Loucy (cell line): ENCODE data around the gene RDH8.

Experiments
- H2AFZ ChIP-seq: fragments of 200-600 bp; sonication (generic); 2 replicates; pipeline ENCODE4 v1.6.0; 2016; ENCODE audit warnings: antibody characterized with exemption, mild to moderate bottlenecking, low read length, moderate library complexity
- H3F3A ChIP-seq: fragments of 200-600 bp; 2 replicates; pipeline ENCODE4 v1.6.0; 2016; ENCODE audit warnings: antibody characterized with exemption, low read depth, mild to moderate bottlenecking
- H3K27me3 ChIP-seq: fragments of 200-600 bp; sonication (generic); 2 replicates; pipeline ENCODE4 v1.6.1; 2014; ENCODE audit warnings: low read length, mild to moderate bottlenecking; ENCODE audit not compliant: insufficient read depth, poor library complexity, severe bottlenecking
- H3K36me3 ChIP-seq: fragments of 200-600 bp; sonication (generic); 2 replicates; pipeline ENCODE4 v1.6.1; 2016; ENCODE audit warnings: low read length; ENCODE audit not compliant: insufficient read depth
- H3K4me1 ChIP-seq: fragments of 200-600 bp; sonication (generic); 2 replicates; pipeline ENCODE4 v1.5.1; 2014; ENCODE audit warnings: low read length, mild to moderate bottlenecking; ENCODE audit not compliant: insufficient read depth, poor library complexity, severe bottlenecking
- H3K4me2 ChIP-seq: fragments of 200-600 bp; sonication (generic); 2 replicates; pipeline ENCODE4 v1.6.0; 2014; ENCODE audit warnings: antibody characterized with exemption, low read length, low read depth, mild to moderate bottlenecking; ENCODE audit not compliant: poor library complexity, severe bottlenecking
- H3K4me3 ChIP-seq: fragments of 200-600 bp; sonication (generic); 2 replicates; pipeline ENCODE4 v1.5.1; 2014; ENCODE audit warnings: low read length, mild to moderate bottlenecking, mixed read lengths; ENCODE audit not compliant: poor library complexity, severe bottlenecking
- H3K79me2 ChIP-seq: fragments of 200-600 bp; sonication (generic); 2 replicates; pipeline ENCODE4 v1.6.1; 2014; ENCODE audit warnings: low read length; ENCODE audit not compliant: insufficient read depth
- H3K9ac ChIP-seq: fragments of 200-600 bp; sonication (generic); 2 replicates; pipeline ENCODE4 v1.6.0; 2014; ENCODE audit warnings: mild to moderate bottlenecking, low read depth, low read length, moderate library complexity; ENCODE audit not compliant: poor library complexity, severe bottlenecking
- H3K9me2 ChIP-seq: fragments of 200-600 bp; sonication (generic); replicated peaks from 2 replicates; pipeline ENCODE4 v1.6.1; 2016; ENCODE audit warnings: low read depth, low read length, mixed read lengths
- H3K9me3 ChIP-seq: fragments of 200-600 bp; sonication (generic); 2 replicates; pipeline ENCODE4 v1.6.1; 2014; ENCODE audit warnings: mild to moderate bottlenecking, antibody characterized with exemption, low read length, low read depth; ENCODE audit not compliant: insufficient read depth
- H4K20me1 ChIP-seq: fragments of 200-600 bp; sonication (generic); 2 replicates; pipeline ENCODE4 v1.6.0; 2014; ENCODE audit warnings: antibody characterized with exemption, low read length, mild to moderate bottlenecking; ENCODE audit not compliant: insufficient read depth, poor library complexity, severe bottlenecking
- CTCF ChIP-seq: fragments of 200-600 bp; sonication (generic); conservative IDR thresholded peaks from 2 replicates; pipeline ENCODE4 v1.5.1; 2014; ENCODE audit warnings: mild to moderate bottlenecking, antibody characterized with exemption, low read length
- EZH2phosphoT487 ChIP-seq: fragments of 200-600 bp; IDR thresholded peaks from 2 replicates; pipeline ENCODE4 v1.6.1; 2018; ENCODE audit warnings: antibody characterized with exemption, mild to moderate bottlenecking, moderate library complexity, borderline replicate concordance

Gene RDH8

GRCh38 chr19:10018786-10019185 lies 5.5 kb downstream of the RDH8 start:
- H4K20me1 ChIP-seq, result no peaks in the 10 kb centered on the region
- H3K4me2 ChIP-seq, result no peak overlapping the region
- H3K9me3 ChIP-seq, result no peaks in the 10 kb centered on the region
- no peaks in the 10 kb centered on the region for H3K36me3 ChIP-seq
- H3K27me3 ChIP-seq, result no peaks in the 10 kb centered on the region
- no peak overlapping the region for H2AFZ ChIP-seq
- H3K4me1 ChIP-seq, result no peaks in the 10 kb centered on the region
- H3F3A ChIP-seq, result no peaks in the 10 kb centered on the region
- H3K9ac ChIP-seq, result no peak overlapping the region
- TF ChIP-seq EZH2phosphoT487, result no peak
- no peak for TF ChIP-seq CTCF
- no peaks in the 10 kb centered on the region for H3K9me2 ChIP-seq
- no peaks in the 10 kb centered on the region for H3K79me2 ChIP-seq
- no peak overlapping the region for H3K4me3 ChIP-seq

- Histone ChIP-seq H3K79me2 (no peaks in the 10 kb centered on the region), H4K20me1 (no peaks in the 10 kb centered on the region), H3K4me2 (no peak overlapping the region), H3K27me3 (no peaks in the 10 kb centered on the region), H3K36me3 (no peaks in the 10 kb centered on the region), H3F3A (no peaks in the 10 kb centered on the region), H3K9me3 (no peaks in the 10 kb centered on the region), H3K4me1 (no peaks in the 10 kb centered on the region), H3K4me3 (no peak overlapping the region), H3K9me2 (no peaks in the 10 kb centered on the region), H2AFZ (no peak overlapping the region), H3K9ac (no peak overlapping the region)
- no peak for TF ChIP-seq CTCF
- TF ChIP-seq EZH2phosphoT487, result no peak
These were observed 6.0 kb downstream of the RDH8 start for GRCh38 chr19:10019246-10019645.

GRCh38 chr19:10020851-10021250 lies 7.6 kb downstream of the RDH8 start:
- Histone ChIP-seq H3K4me3 (no peak overlapping the region), H3K4me1 (no peaks in the 10 kb centered on the region), H2AFZ (no peak overlapping the region), H3K9me2 (no peaks in the 10 kb centered on the region), H3K36me3 (no peaks in the 10 kb centered on the region), H3F3A (no peaks in the 10 kb centered on the region), H3K9ac (no peak overlapping the region), H3K79me2 (no peaks in the 10 kb centered on the region), H3K27me3 (no peaks in the 10 kb centered on the region), H3K9me3 (no peaks in the 10 kb centered on the region), H3K4me2 (no peak overlapping the region), H4K20me1 (no peaks in the 10 kb centered on the region)
- TF ChIP-seq EZH2phosphoT487 (no peak), CTCF (no peak)
